NCI-H82 (cell line): Measurements from ENCODE around the gene PEMT.

Source experiments
- DNase-seq: peaks from one replicate; lab custom pipeline; 2025; lab: John Stamatoyannopoulos, UW

PEMT gene

DNA sequence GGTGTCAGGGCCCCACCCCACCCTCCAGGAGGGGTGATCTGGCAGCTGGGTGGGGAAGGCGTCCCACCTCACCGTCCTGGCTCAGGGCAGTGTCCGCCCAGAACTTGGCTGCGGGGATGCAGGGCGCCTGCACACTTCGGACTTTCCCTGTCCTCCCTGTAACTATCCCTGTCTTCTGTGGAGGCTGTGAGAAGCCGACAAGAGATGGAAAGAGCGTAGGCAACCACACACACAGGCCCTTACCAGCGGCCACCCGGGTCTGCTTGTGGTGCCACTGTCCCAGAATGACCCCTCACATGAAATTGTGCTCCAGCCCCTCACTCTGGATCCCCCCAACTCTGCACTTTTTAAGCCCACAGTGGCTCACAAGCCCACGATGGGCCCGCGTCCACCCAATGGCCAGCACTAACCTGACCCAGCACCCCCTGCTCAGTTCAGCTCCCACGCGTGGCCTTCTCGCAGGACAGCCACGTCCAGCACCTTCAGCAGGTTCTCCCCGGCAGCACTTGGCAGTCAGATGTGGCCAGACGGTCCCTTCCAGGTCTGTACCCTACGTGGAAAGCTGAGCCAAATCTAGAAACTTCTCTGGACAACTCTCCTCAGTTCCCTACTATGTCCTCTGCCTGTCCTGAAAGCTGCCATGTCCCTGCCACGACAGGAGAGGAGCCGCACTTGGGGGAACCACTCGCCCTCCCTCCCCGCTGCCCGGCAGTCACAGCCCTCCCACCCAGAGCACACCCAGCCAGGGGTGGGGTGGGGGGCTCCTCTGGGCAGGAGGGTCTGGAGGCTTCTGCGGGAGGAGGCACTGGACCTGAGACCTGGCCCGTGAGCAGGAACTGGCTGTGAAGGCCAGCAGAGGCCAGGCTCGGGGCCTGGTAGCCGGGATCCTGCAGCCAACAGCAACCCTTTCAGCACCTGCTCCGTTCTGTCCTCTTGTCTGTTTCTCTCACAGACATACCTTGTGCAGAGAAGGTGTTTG lies 38.0 kb downstream of the PEMT start:
- DNase-seq: no peak

DNA sequence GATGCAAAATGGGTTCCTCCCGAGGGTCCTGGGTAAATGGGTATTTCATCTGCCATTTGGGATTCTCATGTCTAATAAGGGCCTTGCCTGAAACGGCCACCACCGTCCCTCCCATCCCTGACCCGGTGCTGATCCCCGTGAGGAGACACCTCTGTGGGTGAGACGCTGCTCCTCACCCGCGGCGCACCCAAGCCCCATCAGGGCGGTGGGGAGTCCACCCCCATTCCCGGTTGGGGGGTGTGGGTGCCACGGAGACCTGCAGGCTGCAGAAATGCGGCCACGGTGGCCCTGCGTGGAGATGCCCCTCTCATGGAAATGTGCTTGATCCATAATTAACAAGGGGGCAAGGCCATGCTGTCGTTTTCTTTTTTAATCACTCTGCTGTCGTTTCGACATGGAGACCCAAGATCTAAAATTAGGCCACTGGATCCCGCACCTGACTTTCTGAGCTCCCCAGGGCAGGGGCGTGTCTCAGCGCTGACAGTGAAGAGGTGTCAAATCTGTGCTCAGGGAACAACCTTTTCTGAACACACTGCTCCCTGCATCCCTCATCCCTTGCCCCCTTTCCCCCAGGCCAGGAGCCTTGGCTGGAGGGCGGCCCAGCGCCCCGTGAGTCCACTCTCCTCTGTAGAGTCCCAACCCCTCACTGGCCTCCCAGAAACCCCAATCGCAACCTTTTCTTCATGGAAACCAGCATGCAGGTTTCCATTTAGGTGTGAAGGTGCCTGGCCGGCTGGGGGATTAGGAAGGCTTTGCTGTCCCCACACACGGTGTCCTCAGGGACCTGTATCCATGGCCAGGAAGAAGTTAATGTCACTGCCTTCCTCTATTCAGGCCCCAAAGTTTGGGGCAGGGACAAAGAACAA lies 38.9 kb downstream of the PEMT start:
- no peak for DNase-seq

DNA sequence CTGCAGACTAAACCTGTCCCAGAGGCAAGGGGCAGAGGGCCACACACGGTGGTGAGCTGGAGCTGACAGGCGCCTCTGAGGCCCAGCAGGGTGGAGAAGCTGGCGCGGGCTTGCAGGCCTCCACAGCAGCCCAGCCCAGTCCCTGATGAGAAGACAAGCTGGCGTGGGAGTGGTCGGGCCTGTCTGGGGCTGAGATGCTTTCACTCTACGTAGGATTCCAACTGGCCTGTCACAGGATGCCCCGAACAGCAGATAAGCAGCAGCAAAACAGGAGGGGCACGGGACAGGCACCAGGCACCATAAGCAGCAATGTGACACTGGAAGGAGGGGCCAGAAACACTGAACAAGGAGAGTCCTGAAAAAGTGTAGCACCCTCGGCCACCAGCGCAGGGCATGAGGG lies 40.1 kb downstream of the PEMT start:
- no peak for DNase-seq

DNA sequence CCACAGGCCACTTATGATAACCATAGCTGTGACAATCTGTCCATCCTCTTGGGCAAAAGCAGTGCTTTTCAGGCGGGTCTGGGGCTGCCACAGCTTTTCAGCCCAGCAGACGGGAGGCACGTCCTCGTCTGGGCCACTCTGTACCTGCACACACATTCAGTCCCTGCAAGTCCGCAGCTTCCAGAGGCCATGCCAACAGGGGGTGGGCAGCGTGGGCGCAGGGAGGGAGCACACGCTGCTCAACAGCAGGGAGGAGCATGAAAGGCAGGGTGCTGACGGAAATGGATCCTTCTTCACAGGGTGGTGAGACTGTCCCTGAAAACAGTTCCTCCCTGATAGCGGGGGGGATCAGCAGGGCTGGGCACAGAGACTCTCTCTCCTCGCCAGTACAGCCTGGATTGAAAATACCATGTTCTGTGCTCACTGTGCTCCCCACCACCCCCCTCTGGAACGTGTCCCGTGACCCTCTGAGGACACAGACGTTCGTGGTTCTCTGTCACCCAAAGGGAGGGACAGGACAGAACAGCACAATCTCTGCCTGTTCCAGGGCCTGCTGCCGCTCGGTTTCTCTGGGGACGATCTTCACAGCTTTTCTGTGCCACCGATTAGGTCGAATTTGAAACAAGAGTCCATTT lies 41.7 kb downstream of the PEMT start:
- no peak for DNase-seq

DNA sequence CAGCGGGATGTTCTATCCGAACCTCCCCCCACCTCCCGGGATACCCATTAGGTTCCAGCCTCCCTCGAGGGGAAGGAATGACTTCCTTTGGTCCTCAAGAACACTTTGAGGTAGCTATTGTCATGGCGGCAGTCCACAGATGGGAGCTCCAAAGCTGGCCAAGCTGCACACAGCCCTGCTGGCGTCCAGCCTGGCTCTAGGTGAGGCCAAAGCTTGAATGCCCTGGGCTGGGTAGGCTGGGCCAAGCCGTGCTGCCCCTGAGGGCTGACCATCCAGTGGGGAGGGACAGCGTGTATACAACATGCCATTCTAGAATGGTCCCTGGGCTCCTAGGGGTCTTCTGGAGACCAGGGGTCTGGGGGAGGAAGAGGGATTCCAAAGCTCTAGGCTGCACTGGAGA lies 43.5 kb downstream of the PEMT start:
- no peak for DNase-seq

DNA sequence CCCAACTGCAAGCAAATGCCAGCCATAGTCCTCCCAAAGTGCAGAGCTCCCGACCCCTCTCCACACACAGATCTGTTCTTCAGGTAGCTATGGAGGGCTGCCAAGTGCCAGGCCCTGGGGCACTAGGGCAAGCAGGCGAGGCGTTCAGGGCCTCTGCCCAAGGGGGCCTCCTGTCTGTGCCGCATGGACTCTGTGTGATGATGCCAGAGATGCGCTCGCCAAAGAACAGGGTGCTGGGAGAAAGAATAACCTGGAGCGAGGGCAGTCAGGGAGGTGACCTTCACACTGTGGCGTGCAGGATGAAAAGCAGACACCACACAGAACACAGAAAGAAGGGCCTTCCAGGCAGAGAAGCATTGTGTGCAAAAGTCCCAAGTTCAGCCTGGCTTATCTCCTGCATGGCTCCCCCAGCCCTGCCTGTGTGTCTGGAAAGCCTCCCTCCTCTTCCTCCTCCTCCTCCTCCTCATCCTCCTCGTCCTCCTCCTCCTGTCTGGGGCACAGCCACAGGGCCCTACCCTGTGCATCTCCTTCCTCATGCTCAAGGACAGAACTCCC lies 44.2 kb downstream of the PEMT start:
- DNase-seq: no peak

DNA sequence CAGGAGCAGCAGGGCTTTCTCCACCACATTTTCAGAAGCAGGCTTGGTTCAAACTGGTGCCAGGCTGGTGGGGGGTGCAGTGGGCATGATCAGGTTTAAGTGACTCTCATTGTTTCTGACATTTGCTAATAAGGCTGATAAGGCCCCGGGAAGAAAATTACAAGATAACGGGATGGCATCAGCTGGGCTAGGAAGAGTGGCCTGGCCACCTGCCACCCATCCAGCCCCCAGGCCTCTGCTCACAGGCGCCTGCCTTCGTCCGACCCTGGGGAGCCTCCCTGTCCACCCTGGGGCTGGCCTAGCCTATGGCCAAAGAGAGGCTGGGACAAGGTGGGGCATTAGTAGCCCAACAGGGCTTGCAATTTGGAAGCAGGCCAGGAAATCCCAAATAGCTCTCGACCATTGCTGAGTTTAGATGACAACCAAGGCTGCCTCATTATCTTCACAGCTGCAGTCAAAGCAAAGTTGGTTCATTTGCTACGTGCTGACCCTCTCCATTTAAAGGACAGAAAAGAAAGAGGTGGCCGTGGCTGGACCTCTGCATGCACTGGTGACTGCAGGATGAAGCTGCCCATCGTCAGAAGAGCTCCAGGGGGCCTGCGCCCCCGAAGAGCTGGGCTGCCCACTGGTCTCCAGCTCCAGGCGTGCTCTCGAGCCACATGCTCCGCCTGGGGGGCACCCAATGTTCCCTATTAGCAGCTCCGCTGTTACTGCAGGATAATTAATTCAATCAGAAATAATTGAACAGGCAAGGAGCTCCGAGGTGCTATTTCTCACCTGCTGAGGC lies 44.9 kb downstream of the PEMT start:
- DNase-seq: no peak

DNA sequence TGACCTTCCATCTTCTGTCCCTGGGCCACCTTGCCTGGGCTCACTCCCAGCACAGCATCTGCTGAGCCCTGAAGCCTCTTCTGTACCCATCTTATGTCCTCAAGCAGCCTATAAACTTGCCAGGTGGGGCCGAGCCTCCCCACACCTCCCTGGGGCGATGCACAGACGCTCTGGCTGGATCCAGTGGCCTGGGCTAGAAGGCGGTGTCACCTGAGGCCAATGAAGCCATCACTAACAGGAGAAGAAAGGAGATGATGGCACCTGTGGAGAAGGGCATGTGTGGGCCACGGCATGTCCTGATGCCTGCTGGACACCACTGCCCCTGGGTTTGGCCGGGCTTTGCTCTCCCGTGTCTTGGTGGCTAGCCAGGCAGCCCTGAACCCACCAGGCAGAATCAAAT lies 45.5 kb downstream of the PEMT start:
- no peak for DNase-seq

DNA sequence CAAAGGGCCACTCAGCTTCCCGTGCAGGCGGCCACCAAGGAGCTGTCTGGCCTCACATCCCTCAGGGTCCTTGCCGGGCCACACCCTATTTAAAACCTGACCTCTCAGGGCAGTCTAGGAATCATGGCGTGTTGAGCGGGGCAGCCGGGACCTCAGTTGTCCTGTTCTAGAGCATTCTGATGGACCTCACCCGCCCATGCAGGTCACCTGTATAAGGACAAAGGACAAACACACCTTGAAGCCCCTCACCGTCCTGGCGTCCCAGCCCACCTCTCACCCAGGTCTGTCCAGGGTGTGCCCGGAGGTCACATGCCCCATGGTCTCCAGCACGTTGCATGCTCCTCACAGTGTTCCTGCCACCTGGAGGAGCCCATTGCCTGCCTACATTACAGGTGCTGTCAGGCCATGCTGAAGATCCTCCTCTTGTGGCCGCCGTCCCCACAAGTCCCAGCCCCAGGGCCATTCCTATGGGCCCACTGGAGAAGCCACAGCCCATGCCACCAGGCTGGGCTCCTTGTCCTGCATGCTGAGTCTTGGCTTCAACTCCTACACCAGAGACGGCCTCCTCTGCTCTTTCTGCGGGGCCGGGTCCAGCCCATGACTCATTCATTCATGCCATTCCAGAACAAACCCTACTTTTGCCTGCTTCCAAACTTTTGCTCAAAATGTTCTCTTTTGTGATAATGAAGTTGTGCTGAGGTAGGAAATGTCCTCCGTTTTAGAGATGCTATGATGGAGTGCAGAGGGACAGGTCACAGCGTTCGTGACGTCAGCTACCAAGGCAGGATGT lies 46.3 kb downstream of the PEMT start:
- no peak for DNase-seq

DNA sequence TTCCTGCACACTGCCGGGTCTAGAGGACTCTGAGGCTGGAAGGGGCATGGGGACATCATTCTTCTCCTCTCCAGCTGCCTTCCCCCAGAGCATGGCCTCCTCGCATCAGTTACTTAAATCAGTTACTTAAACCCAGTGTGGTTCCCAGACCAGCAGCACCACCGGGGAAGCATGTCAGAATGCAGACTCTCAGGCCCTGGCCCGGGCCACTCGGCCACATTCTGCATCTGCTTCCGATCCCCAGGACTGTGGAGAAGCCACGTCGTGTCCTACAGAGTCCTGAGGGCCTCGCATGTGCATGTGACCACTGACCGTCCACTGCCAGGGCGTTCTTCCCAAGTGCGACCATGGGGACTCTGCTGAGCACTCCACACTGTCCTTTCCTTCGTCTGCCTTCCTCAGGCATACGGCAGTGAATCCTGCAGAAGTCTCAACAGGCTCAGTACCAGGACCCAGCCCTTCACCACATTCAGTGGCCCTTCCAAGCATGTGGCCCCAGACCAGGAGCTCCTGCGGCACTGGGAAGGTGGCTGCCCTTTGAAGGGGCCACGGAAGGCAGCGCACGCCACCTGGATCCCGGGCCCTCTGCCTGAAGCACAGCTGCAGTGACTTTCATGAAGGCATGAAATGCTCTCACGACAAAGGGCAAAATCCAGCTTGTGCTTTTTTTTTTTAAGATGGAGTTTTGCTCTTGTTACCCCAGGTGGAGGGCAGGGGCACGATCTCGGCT lies 48.4 kb downstream of the PEMT start:
- no peak for DNase-seq

DNA sequence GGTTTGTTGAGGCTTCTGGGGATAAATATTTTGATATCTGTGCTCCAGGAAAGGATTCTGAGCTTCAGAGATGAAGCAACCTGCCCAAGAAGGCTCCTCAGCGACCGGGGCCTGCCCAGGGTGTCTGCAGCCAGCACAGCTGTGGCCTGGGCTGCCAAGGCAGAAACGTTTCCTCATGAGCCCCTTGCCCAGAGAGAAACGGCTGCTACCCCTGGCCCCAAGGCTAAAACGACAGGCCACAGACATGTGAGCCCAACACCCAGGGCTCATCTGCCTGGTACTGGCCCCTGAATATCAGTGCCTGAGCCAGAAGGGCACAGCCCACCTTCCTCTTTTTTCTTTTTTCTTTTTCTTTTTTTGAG lies 49.9 kb downstream of the PEMT start:
- DNase-seq: no peak

DNA sequence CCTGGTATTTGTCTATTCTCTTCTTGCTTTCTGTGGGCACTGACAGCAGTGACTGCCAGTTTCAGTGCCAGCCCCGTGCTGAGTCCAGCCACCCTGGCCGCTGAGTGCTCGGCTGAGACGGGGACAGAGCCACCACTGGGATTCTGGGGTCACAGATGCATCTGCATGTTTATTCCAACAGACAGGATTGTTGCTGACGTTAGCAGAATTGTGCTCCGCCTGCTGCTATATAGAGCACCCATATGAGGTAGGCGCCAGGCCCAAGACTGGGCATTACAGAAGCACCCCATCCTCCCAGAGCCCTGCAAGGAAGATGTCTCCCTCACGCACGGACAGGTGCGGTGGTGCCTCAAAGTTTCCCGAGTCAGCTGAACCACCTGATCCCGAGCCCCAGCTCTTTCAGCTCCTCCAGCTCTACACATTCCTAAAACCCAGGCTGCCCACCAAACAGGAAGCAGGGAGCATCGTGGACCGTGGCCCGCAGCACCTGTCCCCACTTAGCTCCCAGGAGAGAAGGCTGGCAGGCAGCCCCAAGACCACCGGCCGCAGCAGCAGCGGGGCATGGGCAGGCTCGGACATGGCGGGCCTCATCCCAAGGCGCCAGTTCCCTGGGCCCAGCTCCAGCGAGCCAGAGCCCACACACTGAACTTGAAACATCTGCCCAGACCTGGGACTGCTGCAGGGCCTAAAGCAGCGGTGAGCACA lies 50.4 kb downstream of the PEMT start:
- no peak for DNase-seq

DNA sequence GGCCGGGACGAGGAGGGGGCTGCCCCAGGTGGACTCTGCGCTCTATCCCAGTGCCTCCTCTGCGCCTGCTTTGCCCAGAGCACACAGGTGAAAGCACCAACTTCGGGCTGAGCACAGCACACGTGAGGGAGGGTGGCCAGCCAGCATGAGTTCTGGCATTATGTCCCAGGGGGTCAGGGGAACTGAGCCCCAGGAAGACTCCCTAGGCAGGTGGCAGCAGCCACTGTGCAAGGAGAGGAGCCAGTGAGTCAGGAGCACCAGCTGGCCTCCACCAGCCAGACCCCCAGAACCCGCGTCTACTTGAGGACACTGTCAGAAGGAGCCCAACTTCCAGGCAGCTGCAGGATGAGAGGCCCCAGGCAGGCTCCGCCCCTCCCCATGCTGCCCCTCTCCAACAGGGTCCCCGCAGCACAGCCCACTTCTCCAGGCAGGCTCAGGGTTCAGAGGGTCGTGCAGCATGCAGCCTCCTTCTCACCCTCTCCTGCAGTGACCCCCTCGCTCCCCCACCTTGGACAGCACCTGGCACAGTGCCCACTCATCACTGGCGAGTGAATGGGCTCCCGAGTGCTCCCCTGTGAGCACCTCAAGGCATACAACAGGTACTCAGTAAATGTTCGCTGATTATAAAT lies 51.1 kb downstream of the PEMT start:
- peak; percentile 42 for DNase-seq

DNA sequence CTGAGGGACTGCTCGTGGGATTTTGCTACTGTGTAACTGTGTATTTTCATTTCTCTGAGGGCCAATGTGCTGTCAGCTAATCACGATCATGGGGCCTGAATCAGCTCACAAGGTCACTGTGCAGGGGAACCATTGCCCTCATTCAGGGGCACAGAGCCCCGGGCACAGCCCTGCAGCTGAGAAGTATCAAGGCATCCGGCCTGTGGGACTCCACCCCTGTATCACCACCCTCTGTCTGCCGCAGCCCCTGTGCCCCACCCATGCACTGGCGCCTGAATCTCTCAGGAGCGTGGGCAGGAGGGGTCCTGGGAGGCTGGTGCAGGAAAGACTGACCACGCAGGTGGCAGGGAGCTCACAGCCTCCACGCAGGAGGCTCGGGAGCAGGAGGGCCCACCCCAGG lies 51.9 kb downstream of the PEMT start:
- no peak for DNase-seq

DNA sequence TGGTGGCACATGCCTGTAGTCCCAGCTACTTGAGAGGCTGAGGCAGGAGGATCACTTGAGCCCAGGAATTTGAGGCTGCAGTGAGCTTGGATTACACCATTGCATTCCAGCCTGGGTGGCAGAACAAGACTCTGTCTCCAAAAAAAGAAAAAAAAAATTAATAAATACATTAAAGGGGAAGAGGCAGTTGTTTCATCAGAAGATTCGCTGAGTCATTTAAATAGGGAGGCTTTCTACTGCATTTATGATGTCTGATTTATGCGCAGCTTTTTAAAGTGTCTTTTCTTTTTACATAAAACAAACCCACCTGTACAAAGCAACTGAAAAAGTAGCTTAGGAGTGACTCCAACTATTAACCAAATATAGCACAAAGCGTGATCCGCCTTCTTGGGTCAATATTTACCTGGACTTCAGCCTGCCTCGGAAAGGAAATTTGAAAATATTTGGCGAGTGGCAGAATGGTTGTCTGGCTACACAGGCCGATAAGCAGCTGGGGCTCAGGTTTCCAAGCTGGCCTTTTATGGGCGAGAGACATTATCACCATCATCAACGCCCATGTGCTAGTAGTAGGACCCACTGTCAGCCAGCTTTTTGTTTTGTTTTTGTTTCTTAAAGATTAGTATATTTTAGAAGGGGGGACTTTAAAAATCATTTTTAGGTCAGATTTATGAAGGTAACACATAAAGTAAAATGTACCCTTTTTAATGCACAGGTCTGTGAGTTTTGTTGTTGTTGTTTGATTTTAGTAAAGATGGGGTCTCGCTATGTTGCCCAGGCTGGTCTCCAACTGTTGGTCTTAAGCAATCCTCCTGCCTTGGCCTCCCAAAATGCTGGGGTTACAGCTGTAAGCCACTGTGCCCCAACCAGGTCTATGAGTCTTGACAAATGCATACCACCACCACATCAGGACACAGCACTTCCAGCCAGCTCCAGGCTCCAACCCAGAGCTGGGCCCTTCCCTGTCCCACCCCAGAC lies 52.8 kb downstream of the PEMT start:
- peak; percentile 41 for DNase-seq

DNA sequence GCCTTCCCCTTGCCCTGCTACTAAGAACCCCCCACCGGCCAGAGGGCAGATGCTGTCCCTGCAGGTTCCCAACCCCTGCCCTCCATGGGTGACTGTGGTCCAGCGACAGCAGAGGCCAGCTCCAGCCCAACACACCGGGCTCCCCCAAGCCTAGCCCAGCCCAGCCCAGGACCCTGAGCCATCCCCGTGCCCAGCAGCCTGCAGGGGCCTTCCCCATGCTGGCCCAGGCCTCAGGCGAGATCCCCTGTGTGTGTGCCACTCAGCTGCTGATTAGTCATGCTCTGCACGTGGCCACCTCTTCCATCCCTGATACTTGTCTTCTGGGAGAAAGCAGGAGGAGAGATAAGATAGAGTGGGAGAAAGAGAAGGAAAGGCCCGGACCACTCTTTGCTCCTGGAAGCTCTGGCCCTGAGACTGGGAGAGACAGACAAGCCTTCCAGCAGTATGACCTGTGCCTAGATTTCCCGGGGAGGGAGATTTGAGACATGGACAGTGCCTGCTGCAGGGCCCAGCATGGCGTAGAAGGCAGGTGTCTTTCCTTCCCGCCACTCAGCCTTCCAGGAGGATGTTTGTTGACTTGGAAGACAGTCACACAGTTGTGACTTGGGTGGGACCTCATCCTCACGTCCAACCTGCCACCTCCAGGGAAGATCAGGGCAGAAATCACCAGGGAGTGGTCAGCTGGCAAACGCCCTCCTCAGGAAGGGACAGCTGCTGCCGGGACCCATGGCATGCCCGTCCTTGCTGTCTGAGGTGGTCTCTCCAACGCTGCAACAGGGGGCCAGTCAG lies 54.0 kb downstream of the PEMT start:
- no peak for DNase-seq

DNA sequence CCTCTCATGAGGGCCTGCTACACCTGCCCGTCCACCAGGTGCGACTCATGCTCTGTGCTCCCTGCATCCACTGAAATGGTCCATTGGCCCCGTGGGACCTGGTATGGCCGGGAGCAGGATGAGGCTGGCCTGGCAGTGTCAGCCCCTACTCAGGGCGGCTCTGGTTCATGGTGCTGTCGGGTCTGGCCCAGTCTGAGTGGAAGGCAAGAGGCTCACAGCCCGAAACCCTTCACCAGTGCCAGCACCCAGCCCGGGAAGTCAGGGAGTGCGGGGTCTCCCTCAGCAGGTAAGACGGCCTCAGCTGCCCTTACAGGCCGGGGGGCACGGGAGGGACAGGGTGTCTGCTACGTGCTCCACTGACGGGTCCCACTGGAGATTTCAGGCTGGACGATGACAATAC lies 54.8 kb downstream of the PEMT start:
- DNase-seq: no peak
